GM18909 (cell line): ENCODE measurements around the gene IFNA7.
"Not testable (repeated sequence)": the region's sequence is repeated elsewhere in the genome, so short reads cannot be mapped to it uniquely, and the experiment has no call there.

Experiments
- ATAC-seq: cut with Tn5 transposase; IDR thresholded peaks from one replicate; pipeline ENCODE4 v1.9.1; 2021; ENCODE audit warnings: mild to moderate bottlenecking; ENCODE audit not compliant: unreplicated experiment, poor library complexity

Gene IFNA7

GRCh38 chr9:21182810-21183736 is 18.9 kb downstream of the IFNA7 start:
- ATAC-seq = peak; percentile 97

- ATAC-seq = no peak
These were observed 27.3 kb downstream of the IFNA7 start for GRCh38 chr9:21174671-21175070.

- ATAC-seq = no peak
These were observed 29.8 kb downstream of the IFNA7 start for GRCh38 chr9:21172156-21172555.

GRCh38 chr9:21171351-21171750 is 30.7 kb downstream of the IFNA7 start:
- no peak for ATAC-seq

GRCh38 chr9:21166560-21166959 is 35.4 kb downstream of the IFNA7 start, which contains the start of gene IFNA21:
Gene IFNA21 (minus strand): TSS chr9:21166660. CDS start chr9:21166612, 48 bp downstream.
- not testable (repeated sequence) for ATAC-seq

- ATAC-seq = no peak
These were observed 36.5 kb downstream of the IFNA7 start for GRCh38 chr9:21165516-21165915.

GRCh38 chr9:21160178-21160577 is 41.8 kb downstream of the IFNA7 start:
- peak; percentile 97 for ATAC-seq

GRCh38 chr9:21155501-21155900 is 46.5 kb downstream of the IFNA7 start:
- no peak for ATAC-seq

- ATAC-seq = peak; percentile 89
These were observed 47.9 kb downstream of the IFNA7 start for GRCh38 chr9:21154018-21154608.

GRCh38 chr9:21153336-21154017 is 48.5 kb downstream of the IFNA7 start:
- ATAC-seq = peak; percentile 32
